NCI-H2107 treated with DMSO at 0.1 percent for 48 hours (cell line): Measurements from ENCODE around the gene OSBPL5.

ENCODE experiments used
- DNase-seq: peaks from one replicate; lab custom pipeline; 2025; ENCODE audit not compliant: unreplicated experiment; lab: John Stamatoyannopoulos, UW

Gene OSBPL5, protein sequence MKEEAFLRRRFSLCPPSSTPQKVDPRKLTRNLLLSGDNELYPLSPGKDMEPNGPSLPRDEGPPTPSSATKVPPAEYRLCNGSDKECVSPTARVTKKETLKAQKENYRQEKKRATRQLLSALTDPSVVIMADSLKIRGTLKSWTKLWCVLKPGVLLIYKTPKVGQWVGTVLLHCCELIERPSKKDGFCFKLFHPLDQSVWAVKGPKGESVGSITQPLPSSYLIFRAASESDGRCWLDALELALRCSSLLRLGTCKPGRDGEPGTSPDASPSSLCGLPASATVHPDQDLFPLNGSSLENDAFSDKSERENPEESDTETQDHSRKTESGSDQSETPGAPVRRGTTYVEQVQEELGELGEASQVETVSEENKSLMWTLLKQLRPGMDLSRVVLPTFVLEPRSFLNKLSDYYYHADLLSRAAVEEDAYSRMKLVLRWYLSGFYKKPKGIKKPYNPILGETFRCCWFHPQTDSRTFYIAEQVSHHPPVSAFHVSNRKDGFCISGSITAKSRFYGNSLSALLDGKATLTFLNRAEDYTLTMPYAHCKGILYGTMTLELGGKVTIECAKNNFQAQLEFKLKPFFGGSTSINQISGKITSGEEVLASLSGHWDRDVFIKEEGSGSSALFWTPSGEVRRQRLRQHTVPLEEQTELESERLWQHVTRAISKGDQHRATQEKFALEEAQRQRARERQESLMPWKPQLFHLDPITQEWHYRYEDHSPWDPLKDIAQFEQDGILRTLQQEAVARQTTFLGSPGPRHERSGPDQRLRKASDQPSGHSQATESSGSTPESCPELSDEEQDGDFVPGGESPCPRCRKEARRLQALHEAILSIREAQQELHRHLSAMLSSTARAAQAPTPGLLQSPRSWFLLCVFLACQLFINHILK

DNA sequence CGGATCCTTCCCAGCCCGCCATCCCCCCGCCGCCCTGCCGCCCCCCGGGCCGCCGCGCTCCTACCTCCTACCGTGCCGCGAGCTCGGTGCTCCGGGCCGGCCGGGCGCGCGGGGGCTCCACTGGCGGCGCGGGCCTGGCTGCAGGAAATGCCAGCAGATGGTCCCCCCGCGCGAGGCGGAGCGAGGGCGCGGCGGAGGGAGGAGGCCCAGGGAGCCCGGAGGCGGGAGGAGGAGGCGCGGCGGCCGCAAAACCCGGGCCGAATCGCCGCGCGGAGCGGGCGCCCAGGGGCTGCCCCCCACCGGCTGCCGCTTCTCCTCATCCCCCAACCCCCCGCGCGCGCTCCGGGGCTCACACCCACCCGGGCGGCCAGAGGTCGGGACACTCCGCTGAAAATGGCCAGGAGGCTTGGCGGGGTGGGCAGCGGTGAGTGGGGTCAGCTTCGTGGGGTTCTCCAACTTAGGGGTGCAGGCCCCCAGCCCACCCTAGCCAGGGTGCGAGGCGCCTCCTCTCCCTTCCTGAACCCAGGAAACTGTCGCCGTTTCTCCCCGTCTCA, at the start of gene OSBPL5:
OSBPL5 (minus strand) TSS at position 159 of the 554 bp plus-strand sequence. CDS start 36,162 bp downstream, outside the sequence.
- no peak for DNase-seq

DNA sequence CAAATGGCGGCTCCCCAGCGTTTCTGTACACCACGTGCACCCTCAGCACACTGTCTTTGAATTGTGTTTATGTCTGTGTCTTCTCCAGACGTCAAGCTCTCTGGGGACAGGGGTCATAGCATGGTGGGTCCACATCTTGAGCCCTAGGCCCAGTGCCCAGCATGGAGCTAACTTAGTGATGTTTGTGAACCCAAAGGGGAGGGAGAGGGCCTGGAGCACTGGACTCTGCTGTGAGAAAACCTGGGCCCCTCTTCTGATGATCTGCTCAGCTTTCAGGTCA, 49.2 kb upstream of the OSBPL5 start:
- no peak for DNase-seq

GRCh38 chr11:3213659-3214419, 48.7 kb upstream of the OSBPL5 start:
- DNase-seq = no peak

DNA sequence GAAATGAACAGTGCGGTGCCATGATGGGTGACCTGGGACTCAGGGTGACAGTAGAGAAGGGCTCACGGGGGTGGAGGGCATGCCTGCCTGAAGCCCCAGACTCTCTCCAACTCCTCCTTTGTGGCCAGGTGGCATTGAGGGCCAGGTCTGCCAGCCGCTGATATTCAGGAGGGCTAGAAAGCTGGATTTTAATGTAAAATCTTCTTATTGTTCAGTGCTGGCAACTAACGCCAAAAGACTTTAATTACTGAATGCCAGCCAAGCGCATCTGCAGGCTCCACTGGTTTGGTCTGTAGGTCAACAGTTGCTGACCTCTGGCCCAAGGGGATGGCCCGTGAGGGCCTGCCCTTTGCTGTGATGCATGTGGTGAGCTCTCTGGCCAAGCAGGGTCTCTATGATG, 43.2 kb upstream of the OSBPL5 start:
- no peak for DNase-seq

DNA sequence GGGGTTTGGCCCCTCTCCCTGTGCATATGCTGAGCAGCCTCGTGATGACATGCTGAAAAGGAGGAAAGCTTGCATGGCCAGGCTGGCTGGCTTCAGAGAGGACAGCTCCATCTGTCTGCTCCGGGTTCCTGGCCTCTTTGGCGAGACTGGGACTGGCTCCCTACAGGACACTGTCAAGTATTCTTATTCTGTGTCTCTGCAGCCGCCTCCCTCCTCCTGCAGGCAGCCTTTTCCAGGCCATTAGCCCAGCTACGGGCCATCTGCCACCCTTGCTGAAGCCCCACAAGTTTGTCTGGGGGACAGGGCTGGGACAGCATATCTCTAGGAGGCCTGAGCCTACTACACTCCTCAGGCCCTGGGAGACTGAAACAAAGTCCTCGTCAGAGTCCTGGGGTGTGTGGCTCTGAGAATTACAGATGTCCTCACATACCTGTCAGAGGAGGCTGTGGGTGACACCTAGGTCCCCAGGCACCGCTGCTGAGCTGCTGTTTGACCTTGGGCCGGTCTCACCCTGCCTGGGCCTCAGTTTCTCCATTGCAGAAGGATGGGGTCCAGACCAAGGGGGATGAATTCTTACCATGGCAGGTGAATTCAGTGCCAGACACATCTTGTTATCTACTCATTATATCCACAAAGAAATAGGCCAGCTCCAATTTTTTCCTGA, 42.5 kb upstream of the OSBPL5 start:
- DNase-seq = no peak

DNA sequence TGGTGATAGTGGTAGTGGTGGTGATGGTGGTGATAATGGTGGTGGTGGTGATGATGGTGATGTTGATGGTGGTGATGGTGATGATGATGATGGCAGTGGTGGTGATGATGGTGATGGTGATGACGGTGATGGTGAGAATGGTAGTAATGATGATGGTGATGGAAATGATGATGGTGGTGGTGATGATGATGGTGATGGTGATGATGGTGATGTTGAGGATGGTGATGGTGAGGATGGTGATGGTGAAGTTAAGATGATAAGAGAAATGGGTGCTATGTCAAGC, 41.8 kb upstream of the OSBPL5 start:
- DNase-seq = no peak

DNA sequence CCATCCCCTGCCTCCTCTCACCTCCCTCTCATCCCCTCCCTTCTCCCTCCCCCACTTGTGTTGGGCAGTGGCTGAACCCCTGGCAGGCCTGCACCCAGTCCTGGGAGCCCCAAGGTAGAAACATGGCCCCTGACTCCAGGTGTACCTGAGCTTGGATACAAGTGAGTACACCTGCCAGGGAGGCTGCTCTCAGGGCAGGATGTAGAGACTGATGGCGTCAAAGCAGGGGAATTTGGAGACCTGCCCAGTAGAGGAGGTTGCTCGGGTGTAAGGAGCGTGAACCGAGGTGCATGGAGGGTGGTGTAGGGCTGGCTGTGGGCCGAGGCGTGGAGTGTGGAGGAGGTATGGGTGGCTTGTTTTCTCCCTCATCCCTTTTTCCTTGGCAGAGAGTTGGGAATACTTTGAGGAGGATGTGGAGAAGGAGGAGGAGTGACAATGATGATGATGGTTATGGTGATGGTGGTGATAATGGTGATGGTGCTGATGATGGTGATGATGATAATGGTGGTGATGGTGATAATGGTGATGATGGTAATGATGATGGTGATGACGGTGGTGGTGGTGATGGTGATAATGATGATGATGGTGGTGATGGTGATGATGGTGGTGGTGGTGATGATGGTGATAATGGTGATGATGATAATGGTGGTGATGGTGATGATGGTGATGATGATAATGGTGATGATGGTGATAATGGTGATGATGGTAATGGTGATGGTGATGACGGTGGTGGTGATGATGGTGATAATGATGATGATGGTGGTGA, 41.2 kb upstream of the OSBPL5 start:
- no peak for DNase-seq

GRCh38 chr11:3205261-3206155, 40.4 kb upstream of the OSBPL5 start:
- no peak for DNase-seq

GRCh38 chr11:3204141-3205015, 39.3 kb upstream of the OSBPL5 start:
- no peak for DNase-seq

DNA sequence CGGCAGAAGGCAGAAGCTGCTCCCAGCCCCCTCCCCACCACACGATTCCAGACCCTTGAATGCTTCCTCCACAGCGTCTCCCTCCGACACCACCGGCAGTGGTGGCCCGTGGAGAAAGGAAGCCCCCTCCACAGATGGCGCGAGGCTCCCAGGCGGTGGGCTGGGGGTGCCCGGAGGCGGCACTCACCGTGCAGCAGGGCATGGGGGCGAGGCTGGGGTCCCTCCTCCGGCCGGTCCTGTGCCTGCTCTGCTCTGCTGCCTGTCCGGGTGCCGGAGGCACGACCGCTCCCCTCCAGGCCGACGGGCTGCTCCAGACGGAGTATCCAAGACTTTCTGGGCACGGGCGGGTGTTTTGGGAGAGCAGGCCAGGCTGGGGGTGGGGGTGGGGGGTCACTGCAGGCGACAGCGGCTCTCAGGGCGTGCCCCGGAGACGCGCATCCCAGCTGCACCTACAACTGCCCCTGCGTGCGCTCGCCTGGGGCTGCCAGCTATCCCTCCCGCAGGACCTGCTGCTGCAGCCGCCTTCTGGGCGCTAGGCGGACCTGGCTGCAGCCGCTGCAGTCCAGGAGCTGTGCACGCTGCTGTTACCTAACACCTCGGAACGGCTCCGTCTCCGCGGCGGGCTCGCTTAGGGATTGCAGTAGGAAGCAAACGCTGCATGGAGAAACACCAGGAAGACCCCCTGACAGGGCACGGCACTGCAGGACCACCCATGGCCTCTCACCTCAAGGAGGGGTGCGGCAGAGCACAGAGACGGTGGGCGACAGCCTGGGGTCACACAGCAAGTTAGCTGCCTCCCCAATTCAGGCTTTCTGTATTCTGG, 38.3 kb upstream of the OSBPL5 start:
- no peak for DNase-seq

DNA sequence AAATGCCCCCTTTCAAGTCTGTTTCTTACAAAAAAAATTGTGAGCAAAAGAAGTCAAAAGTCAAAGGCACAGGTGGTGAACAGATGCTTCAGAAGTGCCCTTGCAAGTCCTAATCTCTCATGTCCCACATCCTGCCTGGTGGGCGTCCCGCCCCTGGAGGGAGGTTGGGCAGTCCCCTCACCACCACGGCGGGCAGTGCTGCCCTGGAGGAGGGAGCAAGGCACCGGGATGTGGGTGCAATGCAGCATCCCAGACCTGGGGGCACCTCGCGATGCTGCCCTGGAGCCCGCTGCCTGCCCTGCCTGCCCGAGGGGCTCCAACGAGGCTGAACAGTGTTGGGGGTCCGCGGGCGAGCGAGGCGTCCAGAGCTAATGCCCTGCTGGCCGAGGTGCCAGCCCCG, 37.6 kb upstream of the OSBPL5 start:
- DNase-seq = no peak

DNA sequence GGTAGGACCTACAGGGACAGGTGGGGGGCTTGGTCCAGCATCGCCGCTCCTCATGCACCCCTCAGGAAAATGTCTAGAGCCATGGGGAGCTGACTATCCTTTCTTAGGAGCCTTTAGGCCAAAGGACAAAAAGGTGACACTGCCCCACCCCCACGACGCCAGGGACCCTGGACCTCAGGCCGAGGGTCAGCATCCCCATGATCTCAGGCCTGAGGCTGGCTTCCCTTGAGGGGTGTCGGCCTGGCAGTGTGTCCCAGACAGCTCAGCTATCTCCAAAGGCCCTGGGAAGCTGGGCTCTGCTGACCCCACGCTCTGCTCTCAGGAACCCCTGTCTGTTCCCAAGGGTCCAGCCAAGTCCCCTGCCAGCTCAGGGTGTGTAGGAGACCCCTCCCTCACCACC, 37.2 kb upstream of the OSBPL5 start:
- no peak for DNase-seq

GRCh38 chr11:3201677-3202181, 36.6 kb upstream of the OSBPL5 start:
- DNase-seq = no peak

- DNase-seq = no peak
These were observed 36.0 kb upstream of the OSBPL5 start for GRCh38 chr11:3201112-3201581.

DNA sequence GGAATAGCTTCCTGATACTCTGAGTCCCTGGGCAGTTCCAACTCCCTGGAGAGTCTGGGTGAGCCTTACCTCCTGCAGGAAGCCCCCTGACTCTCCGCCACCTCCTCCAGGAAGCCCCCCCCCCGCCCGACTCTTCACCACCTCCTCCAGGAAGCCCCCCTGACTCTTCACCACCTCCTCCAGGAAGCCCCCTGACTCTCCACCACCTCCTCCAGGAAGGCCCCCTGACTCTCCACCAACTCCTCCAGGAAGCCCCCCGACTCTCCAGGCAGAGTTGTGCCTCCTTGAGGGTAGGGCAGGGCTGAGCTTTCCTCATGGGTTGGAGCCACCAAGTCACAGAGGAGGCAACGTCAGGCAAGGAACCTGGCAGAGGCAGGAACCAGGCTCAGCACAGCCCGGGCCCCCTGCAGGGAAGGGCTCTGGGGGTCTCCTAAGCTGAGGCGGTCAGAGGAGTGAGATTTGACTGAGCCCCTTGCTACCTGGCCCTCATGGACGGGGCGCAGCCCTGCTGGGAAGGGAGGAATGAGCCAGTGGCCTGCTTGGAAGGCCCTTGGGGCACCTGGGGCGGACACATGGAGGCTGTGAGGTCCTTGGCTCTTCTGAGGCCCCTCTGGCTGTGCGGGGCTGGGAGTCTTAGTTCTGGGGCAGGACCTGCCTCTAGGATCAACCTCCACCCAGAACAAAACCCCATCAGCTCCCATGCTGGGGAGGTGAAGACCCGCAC, 35.4 kb upstream of the OSBPL5 start:
- DNase-seq = no peak

- no peak for DNase-seq
These were observed 34.6 kb upstream of the OSBPL5 start for GRCh38 chr11:3199537-3200295.
